NCI-H1694 (cell line): ENCODE results near the gene TMEM217.
A peak's percentile ranks its signal among the peaks of the same experiment; 100 is the strongest.

Experiments
- DNase-seq: peaks from one replicate; lab custom pipeline; 2025; lab: John Stamatoyannopoulos, UW

The TMEM217 gene

DNA sequence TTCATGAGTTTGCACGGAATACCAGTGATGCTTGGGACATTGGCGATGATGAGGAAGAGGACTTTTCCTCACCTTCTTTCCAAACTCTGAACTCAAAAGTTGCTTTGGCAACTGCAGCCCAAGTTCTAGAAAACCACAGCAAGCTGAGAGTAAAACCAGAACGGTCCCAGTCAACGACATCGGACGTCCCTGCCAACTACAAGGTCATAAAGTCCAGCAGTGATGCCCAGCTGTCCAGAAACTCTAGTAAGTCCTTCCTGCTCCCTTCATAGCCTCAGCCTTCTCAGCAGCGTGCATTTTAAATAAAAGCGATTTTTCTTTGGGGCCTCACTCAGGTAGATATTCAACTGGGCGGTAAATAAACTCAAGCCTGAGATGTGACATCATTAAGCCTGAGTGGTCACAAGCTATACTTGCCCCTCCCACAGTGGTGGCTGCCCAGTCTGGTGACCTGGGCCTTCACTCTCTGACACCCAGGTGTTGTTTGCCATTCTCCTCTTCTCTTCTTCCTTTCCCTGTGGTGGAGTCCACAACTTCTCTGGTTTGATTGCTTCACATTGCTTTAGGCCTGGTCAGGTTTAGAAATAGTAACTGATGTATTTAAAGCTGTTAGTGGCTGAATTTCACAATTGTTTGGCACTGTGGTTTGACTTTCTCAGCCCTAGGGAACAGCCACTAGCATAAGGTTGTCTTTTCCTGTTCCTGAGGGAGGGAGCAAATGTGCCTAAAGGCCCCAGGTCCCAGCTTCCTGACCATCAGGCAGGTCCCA, 21.6 kb upstream of the TMEM217 start:
- DNase-seq: no peak

DNA sequence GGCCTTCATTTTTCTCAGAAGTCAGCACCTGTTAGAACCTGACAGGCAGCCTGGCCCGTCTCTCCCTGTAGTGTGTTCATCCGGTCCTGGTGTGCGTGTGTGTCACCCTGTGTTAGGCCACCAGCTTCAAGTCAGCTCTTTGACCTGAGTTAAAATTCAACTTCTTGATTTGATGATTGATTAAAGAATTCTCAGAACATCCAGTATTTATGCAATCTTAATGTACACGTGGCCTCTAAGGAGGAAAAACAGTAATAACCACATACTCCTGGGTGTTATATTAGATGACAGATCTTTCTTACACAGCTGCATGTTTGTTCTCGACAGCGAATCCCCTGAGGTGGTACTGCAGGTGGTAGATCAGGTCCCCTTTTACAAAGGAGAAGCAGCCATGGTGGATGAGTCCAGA, 19.1 kb upstream of the TMEM217 start:
- no peak for DNase-seq

DNA sequence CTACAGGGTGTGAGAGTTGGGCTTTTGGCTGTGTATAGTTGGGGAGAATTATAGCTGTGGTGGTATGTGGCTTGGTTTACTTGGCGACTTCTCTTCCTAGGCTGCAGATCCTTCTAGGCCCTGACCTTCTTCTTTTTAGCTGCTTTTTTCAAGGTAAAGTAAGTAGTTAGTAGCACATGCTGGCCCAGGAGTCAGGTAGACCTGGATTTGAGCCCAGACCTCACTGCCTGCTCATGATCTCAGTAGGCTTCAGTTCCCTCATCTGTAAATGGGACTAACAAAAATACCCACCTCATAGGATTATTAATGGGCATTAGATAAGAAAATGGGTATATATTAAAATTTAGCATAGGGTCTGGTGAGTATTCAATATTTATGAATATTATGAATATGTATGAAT, 17.4 kb upstream of the TMEM217 start:
- no peak for DNase-seq

DNA sequence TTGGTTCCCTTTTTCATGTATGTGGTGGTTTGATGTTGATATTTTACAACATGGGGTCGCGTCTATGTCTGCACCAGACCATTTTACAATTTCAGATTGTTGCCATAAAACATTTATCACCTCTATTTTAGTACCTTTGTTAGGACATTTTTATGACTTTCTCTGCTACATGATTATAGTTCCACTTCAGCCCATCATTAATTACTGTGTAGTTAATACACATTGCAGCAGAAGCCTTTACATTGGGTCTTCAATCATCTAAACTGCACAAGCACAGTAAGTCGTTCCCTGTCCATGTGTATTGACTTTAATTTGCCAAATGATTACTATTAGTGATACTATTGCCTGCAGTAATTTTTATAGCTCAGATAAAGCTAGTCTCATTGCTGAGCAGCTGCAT, 15.7 kb upstream of the TMEM217 start:
- no peak for DNase-seq

DNA sequence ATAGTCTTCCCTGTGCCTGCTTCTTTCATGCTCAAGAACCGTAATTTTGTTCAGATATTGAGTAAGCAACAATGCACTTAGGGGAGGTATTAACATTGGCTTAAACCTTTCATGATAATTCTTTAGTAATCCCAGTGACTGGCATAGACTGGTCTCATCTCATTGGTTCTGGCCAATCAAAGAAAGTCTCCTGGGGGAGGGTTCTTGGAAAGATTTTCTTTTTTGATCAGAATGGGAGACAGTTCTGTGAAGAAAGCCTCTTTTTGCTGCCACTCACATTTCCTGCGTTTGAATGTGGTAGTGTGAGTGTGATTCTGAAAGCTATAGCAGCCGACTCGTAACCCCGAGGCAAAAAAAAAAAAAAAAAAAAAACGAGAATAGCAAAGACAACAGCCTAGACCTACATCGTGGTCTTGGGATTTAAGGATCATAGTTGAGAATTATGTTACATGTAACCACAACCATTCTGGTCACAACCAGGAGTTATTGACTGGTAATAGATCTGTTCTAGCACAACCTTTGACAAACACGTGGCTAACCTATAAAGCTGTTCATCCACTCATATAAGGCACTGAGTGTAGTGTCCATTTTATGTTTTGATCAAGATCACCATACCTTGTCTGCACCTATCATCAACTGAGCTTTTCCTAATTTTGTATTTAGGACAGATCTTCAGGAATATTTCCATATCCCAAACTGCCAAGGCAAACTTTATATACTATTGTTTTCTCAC, 15.1 kb upstream of the TMEM217 start:
- no peak for DNase-seq

DNA sequence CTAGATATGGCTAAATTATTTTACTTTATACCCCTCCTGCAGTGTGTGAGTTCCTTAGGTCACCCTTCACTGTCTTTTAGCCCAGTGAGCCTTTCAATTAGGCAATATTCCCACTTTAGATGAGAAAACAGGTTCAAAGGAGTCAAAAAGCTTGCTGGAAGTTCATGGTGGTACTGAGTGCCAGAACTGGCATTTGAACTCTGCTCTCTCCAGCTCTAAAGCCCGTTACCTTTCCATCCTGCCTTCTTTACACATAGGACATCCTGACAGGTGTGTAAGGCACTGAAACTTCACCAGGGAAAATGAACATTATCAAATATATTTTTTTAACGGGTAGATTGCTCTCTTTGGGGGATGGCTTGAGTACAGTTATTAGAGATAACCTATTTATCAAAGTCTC, 11.2 kb upstream of the TMEM217 start:
- DNase-seq: no peak

DNA sequence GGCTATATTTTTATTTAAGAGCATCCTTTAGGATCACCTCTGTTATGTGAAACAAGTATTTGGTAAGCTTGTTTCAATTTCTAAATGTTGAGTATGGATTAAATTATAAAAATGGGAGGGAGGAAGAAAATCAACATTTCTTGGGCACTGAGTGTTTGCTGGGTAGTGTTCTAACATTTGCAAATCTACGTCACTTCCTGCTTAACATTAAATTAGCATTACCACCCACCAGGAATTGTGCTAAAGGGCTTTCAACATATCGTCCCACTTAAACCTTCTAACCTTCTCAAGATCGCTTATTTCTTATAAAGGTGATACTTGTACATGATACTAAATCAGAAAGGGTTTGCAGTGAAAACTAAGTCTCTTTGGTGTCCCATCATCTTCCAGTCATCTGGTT, 7.9 kb upstream of the TMEM217 start:
- DNase-seq: no peak

DNA sequence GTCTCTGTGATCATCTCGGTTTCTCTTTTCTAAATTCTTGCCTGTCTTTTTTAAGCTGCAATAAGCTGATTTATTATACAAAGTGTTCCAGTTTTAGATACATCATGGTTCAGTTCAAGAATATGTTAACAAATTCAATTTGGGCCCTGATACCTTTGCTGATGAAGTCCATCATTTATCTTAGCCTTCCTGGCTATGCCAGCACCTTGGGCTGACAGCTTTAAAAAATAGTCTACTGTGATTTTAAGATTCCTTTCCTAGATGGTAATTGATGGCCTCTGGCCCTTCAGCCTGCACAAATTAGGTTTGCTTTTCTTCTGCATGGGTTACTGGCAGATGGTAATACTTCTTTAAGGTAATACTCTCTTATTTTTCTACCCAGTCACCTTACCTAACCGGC, 7.1 kb upstream of the TMEM217 start:
- no peak for DNase-seq

DNA sequence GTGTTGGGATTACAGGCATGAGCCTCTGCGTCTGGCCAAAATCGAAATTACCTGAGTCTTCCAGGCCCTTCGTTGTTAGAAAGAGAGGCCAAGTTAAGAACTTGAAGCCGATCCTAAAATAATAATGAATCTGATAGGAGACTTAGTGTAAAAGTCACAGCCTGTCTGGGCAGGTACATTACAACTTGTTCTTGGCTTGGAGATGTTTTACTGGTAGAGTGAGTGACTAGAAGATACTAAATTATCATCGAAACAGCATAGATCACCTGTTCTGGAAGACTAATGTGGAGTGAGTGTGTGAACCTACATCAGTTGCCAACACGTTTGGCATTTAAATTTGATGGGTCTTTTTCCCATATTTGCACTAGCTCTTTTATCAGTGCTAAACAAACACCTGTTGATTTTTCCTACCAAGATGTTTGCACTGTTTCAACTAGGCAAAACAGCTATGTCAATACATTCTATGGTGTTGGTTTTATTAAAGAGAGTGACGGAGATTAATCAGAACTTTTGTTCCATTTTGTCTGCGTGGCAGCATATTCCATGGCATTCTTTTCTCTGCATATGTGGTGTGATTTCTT, 4.6 kb upstream of the TMEM217 start:
- no peak for DNase-seq

DNA sequence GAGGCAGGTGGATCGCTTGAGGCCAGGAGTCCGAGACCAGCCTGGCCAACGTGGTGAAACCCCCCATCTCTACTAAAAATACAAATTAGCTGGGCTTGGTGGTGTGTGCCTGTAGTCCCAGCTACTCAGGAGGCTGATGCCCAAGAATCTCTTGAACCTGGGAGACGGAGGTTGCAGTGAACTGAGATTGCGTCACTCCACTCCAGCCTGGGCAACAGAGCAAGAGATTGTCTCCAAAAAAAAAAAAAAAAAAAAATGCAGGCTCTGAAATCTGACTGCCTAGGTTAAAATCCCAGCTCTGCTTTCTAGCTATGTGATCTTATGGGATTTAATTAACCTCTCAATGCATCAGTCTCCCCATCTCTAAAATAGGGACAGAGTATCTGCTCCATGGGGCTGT, 3.3 kb upstream of the TMEM217 start:
- DNase-seq: no peak

DNA sequence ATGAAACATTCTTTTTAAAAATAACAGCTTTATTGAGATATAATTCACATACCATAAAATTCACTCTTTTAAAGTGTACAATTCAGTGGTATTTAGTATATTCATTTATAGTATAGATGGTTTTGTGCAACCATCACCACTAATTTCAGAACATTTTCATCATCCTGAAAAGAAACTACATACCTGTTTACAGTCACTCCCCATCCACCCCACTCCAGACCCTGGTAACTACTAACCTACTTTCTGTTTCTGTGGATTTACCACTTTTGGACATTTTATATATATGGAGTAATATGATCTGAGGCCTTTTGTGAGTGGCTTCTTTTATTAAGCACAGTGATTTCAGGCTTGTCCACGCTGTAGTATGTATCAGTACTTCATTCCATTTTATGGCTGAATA, 2.5 kb upstream of the TMEM217 start:
- DNase-seq: no peak

DNA sequence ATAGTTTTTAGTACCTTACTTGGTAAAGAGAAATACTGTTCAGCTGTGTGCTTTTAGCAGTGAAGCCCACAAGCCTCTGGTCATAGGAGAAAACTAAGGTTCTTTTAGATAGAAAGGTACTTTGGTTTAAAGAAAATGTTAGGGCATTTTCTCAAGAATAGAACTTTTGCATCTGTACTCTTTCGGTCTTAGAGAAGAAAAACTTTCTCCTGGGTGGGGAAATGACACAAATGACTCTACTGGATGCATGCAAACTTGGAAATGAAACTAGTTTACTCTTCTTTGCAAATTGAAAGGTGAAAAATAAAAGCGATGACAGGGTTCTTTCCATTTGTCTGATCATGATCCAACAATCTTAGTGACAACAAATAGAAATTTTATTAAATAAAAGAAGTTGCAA, 2.1 kb upstream of the TMEM217 start:
- no peak for DNase-seq

DNA sequence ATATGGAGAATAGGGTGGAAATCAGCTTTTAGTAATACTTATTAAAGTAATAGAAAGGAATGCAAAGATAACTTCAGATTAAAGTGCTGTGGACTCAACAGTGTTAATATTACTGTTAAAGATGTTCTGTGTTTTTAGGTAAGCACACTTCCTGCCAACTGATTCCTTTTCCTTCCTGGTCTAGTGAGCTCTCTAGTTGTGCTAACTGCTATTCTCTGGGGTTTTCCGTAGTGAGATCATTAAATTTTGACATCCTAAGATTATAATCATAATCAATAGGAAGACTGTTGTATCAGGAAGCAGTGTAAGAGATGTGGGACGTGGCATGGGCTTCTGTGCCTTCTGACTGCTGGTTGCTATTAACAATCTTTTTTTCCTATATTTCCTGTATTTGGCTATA, 1.2 kb upstream of the TMEM217 start:
- no peak for DNase-seq

DNA sequence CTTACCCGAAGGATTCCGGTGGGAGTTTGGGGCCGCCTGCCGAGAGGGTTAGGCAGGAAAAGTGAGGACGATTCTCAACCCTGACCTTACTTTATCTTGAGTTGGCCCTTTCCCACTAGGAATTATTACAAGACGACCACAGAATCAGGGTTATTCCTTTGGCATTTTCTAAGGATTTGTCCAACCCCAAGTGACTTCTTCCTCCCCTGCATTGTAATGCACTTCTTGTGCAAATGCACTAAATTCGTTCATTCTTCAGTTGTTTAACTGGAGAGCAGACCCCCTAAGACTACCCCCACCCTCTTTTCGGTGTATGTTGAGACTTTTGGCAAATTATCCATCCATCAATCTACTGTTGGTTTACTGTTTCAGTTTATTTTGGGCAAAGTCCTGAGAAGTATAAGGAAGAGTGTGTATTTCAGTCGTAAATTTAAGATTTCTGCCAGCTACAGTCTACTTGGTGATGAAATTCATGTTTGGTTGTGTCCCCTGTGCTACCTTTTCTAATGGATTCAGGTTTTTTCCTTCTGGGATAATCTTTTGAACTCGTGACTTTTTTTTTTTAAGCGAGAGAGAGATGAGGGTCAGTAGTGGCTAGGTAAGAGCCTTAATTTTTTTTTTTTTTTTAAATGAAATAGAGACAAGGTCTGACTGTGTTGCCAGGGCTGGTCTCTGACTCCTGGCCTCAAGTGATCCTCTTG, 611 bp upstream of the TMEM217 start:
- no peak for DNase-seq

DNA sequence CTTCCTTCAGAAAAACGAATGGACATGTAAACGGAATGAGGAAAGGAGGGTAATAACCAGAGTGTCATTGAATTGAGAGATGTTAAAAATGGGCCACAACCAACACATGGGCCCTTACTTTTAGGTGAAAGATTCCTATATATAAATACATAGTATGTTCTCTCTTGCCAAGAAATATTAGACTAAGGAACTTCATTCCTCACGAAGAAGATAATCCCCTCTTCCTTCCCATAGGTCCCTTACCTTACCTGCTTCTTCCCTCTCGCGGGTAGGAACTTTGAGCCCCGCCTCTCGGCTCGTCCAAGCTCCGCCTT, 667 bp downstream of the TMEM217 start:
- no peak for DNase-seq

DNA sequence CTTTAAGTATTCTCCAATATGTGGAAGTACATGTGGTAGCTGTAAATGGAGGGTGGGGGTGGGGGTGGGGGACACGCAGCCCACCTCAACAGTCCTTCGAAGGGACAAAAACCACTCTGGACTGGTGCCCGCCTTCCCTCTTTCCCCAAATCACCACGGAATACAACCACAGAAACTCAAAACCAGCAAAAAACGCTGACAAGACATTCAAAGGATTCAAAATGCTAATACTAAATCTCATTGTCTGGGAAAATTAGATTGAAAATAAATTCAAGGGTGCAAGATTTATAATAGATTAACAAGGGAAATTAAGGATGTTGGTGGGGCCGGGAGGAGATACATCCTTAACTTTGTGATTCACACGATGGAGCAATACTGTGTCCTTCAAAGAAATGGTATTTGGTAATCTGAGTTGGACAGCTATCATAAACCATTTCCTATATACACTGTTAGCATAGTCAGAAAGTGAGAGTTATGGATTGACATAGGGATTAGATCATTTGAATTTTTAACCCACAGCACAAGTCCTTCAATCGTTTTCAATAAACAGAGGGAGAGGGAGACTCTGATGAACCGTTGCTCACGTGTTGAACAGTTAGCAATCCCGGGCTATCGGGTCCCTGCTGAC, 1.1 kb downstream of the TMEM217 start:
- no peak for DNase-seq

DNA sequence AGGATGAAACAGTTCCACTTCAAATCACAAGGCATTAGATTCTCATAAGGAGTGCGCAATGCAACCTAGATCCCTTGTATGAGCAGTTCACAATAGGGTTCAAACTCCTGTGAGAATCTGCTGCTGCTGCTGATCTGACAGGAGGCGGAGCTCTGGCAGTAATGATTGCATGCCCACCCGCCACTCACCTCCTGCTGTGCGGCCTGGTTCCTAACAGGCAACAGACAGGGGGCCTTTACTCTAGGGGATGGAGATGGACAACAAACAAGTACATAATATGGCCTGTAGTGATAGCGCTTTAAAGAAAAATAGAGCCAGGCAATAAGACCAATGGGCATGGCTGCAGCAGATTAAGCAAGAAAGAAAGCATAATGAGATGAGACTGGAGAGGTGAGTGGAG, 3.1 kb downstream of the TMEM217 start:
- DNase-seq: no peak

DNA sequence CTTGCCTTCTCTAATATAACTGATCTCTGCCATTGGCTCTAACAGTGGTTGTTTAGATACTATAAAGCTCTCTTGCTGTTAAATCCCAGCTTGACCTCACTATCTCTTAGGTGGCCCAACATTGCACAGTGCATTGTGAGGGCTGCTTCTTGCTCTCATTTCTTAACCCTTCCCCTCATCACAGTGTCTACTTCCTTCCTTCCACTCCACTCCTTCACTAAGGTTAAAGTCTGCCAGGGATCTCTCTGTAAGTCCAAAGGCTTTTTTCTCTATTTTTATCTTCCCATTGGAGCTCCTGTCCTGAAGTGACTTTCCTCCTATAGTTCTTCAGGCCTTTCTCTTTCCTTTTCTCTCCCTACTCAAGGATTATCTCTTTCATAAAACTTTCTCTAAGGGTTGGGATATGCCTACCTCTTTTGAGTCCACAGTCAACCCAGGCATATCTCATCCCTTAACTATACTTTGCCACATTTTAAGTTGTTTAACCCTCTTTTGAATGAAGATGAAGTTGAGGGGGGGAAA, 4.4 kb downstream of the TMEM217 start:
- no peak for DNase-seq

DNA sequence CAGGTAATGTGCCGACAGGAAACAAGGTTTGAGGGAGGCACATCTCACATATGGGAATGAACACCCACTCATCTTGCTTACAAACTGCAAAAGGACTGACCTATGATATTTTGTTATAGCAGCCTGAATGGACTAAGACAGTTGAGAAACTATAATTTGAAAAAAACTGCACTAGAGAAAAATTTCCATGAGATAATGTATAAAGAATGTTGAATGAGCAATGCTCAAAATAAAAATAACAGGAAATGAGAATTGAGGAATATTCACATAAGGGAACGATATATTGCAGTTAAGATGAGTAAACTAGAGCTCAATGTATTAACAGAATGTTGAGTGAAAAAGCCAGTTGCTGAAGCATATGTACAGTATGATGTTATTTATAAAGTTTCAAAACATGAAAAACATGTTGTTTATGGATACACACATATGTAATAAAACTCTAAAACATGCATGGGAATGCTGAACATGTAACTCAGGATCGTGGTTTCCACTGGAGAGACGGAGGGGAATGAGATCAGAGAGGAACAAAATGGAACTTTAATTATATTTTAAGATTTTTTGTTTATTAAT, 6.6 kb downstream of the TMEM217 start:
- no peak for DNase-seq

DNA sequence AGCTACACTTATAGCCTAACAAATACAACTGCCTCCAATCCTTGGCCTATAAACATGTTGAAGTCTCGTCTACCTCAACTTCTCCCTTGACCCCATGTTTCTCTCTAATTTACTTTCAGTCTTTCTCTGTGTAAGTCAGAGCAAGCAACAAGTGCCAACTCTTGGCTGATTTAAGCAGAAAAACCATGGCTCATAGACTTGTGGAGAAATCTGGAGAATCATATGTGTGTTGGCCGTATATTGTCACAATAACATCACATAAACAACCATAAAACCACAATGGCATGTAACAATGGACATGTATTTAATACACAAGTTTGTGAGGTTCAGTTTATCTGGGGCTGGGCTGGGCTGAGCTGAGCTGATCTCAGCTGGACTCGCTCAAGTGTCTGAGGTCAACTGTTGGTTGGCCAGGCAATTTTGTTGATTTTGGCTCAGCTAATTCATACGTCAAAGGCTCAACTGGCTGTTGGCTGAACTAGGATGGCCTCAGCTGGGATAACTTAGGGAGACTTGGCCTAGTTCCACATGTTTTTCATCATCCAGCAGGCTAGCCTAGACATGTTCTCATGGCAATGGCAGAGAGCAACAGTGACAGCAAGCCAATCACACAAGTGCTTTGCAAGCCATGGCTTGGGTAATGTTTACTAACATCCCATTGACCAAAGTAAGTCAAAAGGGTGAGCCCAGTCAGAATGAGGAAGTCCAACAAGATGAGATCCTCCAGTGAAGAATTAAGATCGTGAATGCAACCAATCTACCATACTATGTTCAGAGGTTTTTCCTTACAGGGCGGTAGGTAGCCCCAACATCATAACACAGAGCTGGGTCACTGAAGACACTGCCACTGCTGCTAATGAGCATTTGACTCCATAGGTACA, 13.3 kb downstream of the TMEM217 start:
- DNase-seq: peak; percentile 49

DNA sequence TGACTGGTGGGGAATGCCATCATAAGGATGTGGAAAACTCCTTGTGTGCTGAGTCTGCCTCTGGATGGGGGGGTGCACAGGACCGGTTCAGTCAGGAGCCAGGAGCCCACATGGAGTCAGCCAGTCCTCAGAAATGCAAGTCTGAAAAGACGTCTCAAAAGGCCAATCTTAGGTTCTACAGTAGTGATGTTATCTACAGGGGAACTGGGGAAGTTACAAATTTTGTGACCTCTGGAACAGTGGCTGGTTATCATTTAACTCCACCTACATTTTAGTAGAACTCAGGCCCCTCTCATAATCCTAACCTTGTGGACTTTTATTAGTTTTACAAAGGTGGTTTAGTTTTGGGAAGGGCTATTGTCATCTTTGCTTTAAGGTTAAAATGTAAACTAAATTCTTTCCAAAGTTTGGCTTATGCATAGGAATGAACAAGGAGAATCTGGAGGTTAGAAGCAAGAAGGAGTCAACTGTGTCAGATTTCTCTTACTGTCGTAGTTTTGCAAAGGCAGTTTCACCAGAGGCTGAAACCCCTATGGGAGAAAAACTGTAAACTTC, 14.1 kb downstream of the TMEM217 start:
- DNase-seq: no peak
